HFFc6 (cell line): Measurements from ENCODE around the gene SLC26A2. TPM values are rescaled to one million over a fixed set of nuclear protein-coding genes. Genes with fewer than 3 reads are reported as not detected.

ENCODE experiments used
- DNase-seq: peaks from one replicate; pipeline ENCODE4 v3.0.0-alpha.2; 2018
- H3K27ac Mint-ChIP-seq: 2 replicates; pipeline ENCODE4 v1.8.0; 2020; ENCODE audit warnings: mild to moderate bottlenecking, mixed read lengths
- H3K27me3 Mint-ChIP-seq: 2 replicates; pipeline ENCODE4 v1.8.0; 2021; ENCODE audit warnings: mild to moderate bottlenecking, moderate library complexity, mixed read lengths; ENCODE audit not compliant: insufficient read depth
- H3K36me3 Mint-ChIP-seq: 2 replicates; pipeline ENCODE4 v1.8.0; 2021; ENCODE audit warnings: low read depth, mixed read lengths
- H3K4me1 Mint-ChIP-seq: 2 replicates; pipeline ENCODE4 v1.8.0; 2020; ENCODE audit warnings: low read depth, mixed read lengths
- H3K4me3 Mint-ChIP-seq: 2 replicates; pipeline ENCODE4 v1.8.0; 2020; ENCODE audit warnings: mild to moderate bottlenecking, moderate library complexity, mixed read lengths
- H3K9me3 Mint-ChIP-seq: 2 replicates; pipeline ENCODE4 v1.8.0; 2020; ENCODE audit warnings: mild to moderate bottlenecking, mixed read lengths
- total RNA-seq, 6 experiments: library from RNA; stranded (reverse); fragmentation: NEBNext Ultra II Directional; extraction: Animal tissue kit (Norgen Biotek cat#: 25700); gene quantifications; 2 replicates in 1 of 6; 3 replicates in 5 of 6; pipeline ENCODE4 v1.2.3, GENCODE V29; 2021
- TF ChIP-seq, protein P1 (sequence below): fragments of 200-600 bp; sonication (generic); IDR thresholded peaks from 2 replicates; pipeline ENCODE4 v1.5.0; 2021; ENCODE audit warnings: antibody characterized with exemption, mild to moderate bottlenecking

SLC26A2 gene
- total RNA-seq, 6 experiments from 2014 or later = 9.5 to 12.9 (median 11.4) TPM

DNA sequence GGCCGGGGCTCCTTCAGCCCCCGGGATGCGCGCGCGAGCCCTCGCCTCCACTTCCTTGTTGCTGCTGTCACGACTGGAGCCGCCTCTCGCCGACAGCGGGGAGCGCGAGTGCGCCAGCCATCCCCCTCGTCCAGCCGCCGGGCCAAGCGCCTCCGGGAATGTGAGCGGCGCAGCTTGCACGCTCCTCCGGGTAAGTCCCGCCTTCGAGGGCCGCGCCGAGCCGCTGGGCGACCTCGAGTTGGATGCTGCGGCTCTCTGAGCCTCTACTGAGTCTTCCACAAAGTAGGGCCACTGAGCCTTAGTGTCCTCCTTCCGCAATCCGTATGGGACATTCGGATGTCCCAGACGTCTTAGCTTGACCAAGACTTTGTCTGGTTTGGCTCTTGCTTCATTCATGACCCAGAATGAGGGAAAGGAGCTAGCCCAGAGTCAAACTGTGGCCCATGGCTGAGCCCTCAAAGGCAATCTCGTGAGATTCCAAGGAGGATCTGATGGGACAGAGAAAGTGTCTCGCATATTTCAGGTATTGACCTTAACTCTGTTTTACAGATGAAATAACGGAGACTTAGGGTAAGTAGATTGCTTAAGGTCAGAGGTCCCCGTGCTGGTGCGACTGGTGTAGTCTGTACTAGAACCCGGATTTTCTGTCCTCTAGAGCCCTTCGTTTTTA is 40.6 kb downstream of the SLC26A2 start:
- H3K27ac Mint-ChIP-seq = peak overlapping the region; percentile 95
- H3K9me3 Mint-ChIP-seq = no peaks in the 10 kb centered on the region; the same call in 1 of the 2 replicates
- H3K4me1 Mint-ChIP-seq = peaks cover 50% of the 10 kb centered on the region
- H3K27me3 Mint-ChIP-seq = peaks cover 2% of the 10 kb centered on the region; the same call in 1 of the 2 replicates
- peak; percentile 44 for DNase-seq
- peaks cover 36% of the 10 kb centered on the region for H3K36me3 Mint-ChIP-seq
- TF ChIP-seq, protein P1, sequence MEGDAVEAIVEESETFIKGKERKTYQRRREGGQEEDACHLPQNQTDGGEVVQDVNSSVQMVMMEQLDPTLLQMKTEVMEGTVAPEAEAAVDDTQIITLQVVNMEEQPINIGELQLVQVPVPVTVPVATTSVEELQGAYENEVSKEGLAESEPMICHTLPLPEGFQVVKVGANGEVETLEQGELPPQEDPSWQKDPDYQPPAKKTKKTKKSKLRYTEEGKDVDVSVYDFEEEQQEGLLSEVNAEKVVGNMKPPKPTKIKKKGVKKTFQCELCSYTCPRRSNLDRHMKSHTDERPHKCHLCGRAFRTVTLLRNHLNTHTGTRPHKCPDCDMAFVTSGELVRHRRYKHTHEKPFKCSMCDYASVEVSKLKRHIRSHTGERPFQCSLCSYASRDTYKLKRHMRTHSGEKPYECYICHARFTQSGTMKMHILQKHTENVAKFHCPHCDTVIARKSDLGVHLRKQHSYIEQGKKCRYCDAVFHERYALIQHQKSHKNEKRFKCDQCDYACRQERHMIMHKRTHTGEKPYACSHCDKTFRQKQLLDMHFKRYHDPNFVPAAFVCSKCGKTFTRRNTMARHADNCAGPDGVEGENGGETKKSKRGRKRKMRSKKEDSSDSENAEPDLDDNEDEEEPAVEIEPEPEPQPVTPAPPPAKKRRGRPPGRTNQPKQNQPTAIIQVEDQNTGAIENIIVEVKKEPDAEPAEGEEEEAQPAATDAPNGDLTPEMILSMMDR = no peak
- H3K4me3 Mint-ChIP-seq = peak overlapping the region; percentile 88

GRCh38 chr5:150001660-150002486 is 41.3 kb downstream of the SLC26A2 start:
- peaks cover 34% of the 10 kb centered on the region for H3K36me3 Mint-ChIP-seq
- DNase-seq = peak; percentile 57

DNA sequence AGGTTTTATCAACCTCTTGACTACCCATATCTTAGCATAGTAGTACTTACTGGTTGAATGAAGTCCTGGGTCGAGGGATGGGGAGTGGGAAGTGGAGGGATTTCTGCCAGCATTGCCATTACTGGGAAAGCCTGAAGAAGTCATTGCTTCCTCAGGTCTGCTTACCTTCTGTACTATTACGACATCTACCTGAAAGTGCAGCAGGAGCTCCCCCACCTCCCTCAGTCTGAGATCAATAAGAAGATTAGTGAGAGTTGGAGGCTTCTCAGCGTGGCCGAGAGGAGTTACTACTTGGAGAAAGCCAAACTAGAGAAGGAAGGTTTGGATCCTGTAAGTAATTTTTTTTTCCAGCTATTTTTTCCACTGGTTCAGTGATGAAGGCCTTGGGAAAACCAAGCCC is 45.8 kb downstream of the SLC26A2 start:
- Mint-ChIP-seq H3K36me3 (peaks cover 39% of the 10 kb centered on the region), H3K27ac (no peak overlapping the region), H3K27me3 (no peaks in the 10 kb centered on the region; the same call in 1 of the 2 replicates), H3K9me3 (no peaks in the 10 kb centered on the region; the same call in 1 of the 2 replicates), H3K4me3 (no peak overlapping the region), H3K4me1 (peaks cover 65% of the 10 kb centered on the region)
- DNase-seq = no peak
- TF ChIP-seq, protein P1 = no peak

More at GRCh38 chr5:150001660-150002486, 41.3 kb downstream of the SLC26A2 start:
- Mint-ChIP-seq H3K27me3 (peaks cover 2% of the 10 kb centered on the region; the same call in 1 of the 2 replicates), H3K27ac (peak overlapping the region; percentile 95), H3K4me3 (peak overlapping the region; percentile 88), H3K4me1 (peaks cover 50% of the 10 kb centered on the region), H3K9me3 (no peaks in the 10 kb centered on the region; the same call in 1 of the 2 replicates)
- TF ChIP-seq, protein P1 = peak; percentile 80

GRCh38 chr5:150007050-150007449 is 46.5 kb downstream of the SLC26A2 start:
- Mint-ChIP-seq H3K9me3 (no peaks in the 10 kb centered on the region), H3K27ac (no peak overlapping the region), H3K4me1 (peaks cover 58% of the 10 kb centered on the region), H3K4me3 (no peak overlapping the region), H3K36me3 (peaks cover 35% of the 10 kb centered on the region), H3K27me3 (no peaks in the 10 kb centered on the region; the same call in 1 of the 2 replicates)
- TF ChIP-seq, protein P1 = no peak
- DNase-seq = no peak

- Mint-ChIP-seq H3K9me3 (peaks cover 7% of the 10 kb centered on the region; the same call in 1 of the 2 replicates), H3K4me1 (peaks cover 35% of the 10 kb centered on the region), H3K27ac (peak overlapping the region; percentile 88), H3K27me3 (no peaks in the 10 kb centered on the region), H3K4me3 (peak overlapping the region; percentile 61), H3K36me3 (peaks cover 53% of the 10 kb centered on the region)
- TF ChIP-seq, protein P1 = no peak
- no peak for DNase-seq
Observed at GRCh38 chr5:150009671-150010387, 49.3 kb downstream of the SLC26A2 start.
